Measurements from ENCODE around the gene MACO1. TPM values are rescaled to one million over a fixed set of nuclear protein-coding genes. Genes with fewer than 3 reads are reported as not detected.
"Not testable (repeated sequence)": the region's sequence is repeated elsewhere in the genome, so short reads cannot be mapped to it uniquely, and the experiment has no call there.

MACO1 gene
- total RNA-seq, 8 experiments from 2014 or later: 13.2 to 57.1 (median 41.8) TPM

- in situ Hi-C loops (cut with MboI; ENCODE audit: low pct_unique_long_range_greater_than_20kb in 2 of 9, low sequenced_read_pairs in 9 of 9, unreplicated experiment in 9 of 9): loop anchor here in 1 of 9 experiments (10.0 kb wide), 1 partner anchor 125 kb away; no protein-coding TSS in a partner anchor
- not testable (repeated sequence) for H3K27ac ChIP-seq; H3K4me1 ChIP-seq (replicated peaks in 1 of 2); ATAC-seq (replicated peaks in 6 of 8); H3K4me3 ChIP-seq
- WGBS, 10 experiments: 25 to 100% (median 100%) methylated on average over 1 to 4 of the region's 10 CpGs; no CpG with 5 or more reads in 1 of the 10 experiments
Observed at GRCh38 chr1:25409641-25410427, 20.9 kb upstream of the MACO1 start.

- WGBS, 10 experiments: 100% methylated on average over 1 of the region's 14 CpGs; no CpG with 5 or more reads in 9 of the 10 experiments
- ATAC-seq (replicated peaks in 6 of 8); H3K4me1 ChIP-seq (replicated peaks in 1 of 2); H3K27ac ChIP-seq; in situ Hi-C loops (cut with MboI; ENCODE audit: low pct_unique_long_range_greater_than_20kb in 2 of 9, low sequenced_read_pairs in 9 of 9, unreplicated experiment in 9 of 9); H3K4me3 ChIP-seq: not testable (repeated sequence)
Observed at GRCh38 chr1:25412872-25413623, 17.6 kb upstream of the MACO1 start.

- H3K27ac ChIP-seq; ATAC-seq (replicated peaks in 6 of 8); H3K4me3 ChIP-seq; in situ Hi-C loops (cut with MboI; ENCODE audit: low pct_unique_long_range_greater_than_20kb in 2 of 9, low sequenced_read_pairs in 9 of 9, unreplicated experiment in 9 of 9); H3K4me1 ChIP-seq (replicated peaks in 1 of 2): not testable (repeated sequence)
- WGBS, 10 experiments: no CpG with 5 or more reads among the region's 6 CpGs
Observed at GRCh38 chr1:25414157-25414556, 16.5 kb upstream of the MACO1 start.

GRCh38 chr1:25414578-25414977 is 16.1 kb upstream of the MACO1 start:
- H3K4me3 ChIP-seq; H3K4me1 ChIP-seq (replicated peaks in 1 of 2); H3K27ac ChIP-seq; in situ Hi-C loops (cut with MboI; ENCODE audit: low pct_unique_long_range_greater_than_20kb in 2 of 9, low sequenced_read_pairs in 9 of 9, unreplicated experiment in 9 of 9): not testable (repeated sequence)
- WGBS, 10 experiments: no CpG with 5 or more reads among the region's 1 CpG
- ATAC-seq (replicated peaks in 6 of 8): peak in 2 of 8 experiments; percentile 29 to 87

- H3K4me3 ChIP-seq; in situ Hi-C loops (cut with MboI; ENCODE audit: low pct_unique_long_range_greater_than_20kb in 2 of 9, low sequenced_read_pairs in 9 of 9, unreplicated experiment in 9 of 9); ATAC-seq (replicated peaks in 6 of 8); H3K27ac ChIP-seq; H3K4me1 ChIP-seq (replicated peaks in 1 of 2): not testable (repeated sequence)
- 59 to 100% (median 80%) methylated on average over 1 to 2 of the region's 4 CpGs; no CpG with 5 or more reads in 5 of the 10 experiments for WGBS, 10 experiments
Observed at GRCh38 chr1:25417280-25417679, 13.4 kb upstream of the MACO1 start.

- ATAC-seq (replicated peaks in 6 of 8); H3K27ac ChIP-seq; H3K4me3 ChIP-seq; in situ Hi-C loops (cut with MboI; ENCODE audit: low pct_unique_long_range_greater_than_20kb in 2 of 9, low sequenced_read_pairs in 9 of 9, unreplicated experiment in 9 of 9); H3K4me1 ChIP-seq (replicated peaks in 1 of 2): not testable (repeated sequence)
- 100% methylated on average over 1 of the region's 1 CpG; no CpG with 5 or more reads in 9 of the 10 experiments for WGBS, 10 experiments
Observed at GRCh38 chr1:25419339-25419738, 11.4 kb upstream of the MACO1 start.

- in situ Hi-C loops (cut with MboI; ENCODE audit: low pct_unique_long_range_greater_than_20kb in 2 of 9, low sequenced_read_pairs in 9 of 9, unreplicated experiment in 9 of 9); H3K4me3 ChIP-seq; H3K27ac ChIP-seq; ATAC-seq (replicated peaks in 6 of 8); H3K4me1 ChIP-seq (replicated peaks in 1 of 2): not testable (repeated sequence)
- 0 to 78% methylated on average over 1 to 8 of the region's 9 CpGs; no CpG with 5 or more reads in 8 of the 10 experiments for WGBS, 10 experiments
Observed at GRCh38 chr1:25420715-25421114, 10.0 kb upstream of the MACO1 start, which contains the start of gene RHCE. Gene RHCE (minus strand): TSS chr1:25420825. CDS start chr1:25420786, 39 bp downstream.

GRCh38 chr1:25423206-25423605 is 7.5 kb upstream of the MACO1 start:
- H3K27ac ChIP-seq; in situ Hi-C loops (cut with MboI; ENCODE audit: low pct_unique_long_range_greater_than_20kb in 2 of 9, low sequenced_read_pairs in 9 of 9, unreplicated experiment in 9 of 9): not testable (repeated sequence)
- WGBS, 10 experiments: 65 to 100% (median 90%) methylated on average over 1 to 3 of the region's 6 CpGs; no CpG with 5 or more reads in 6 of the 10 experiments

GRCh38 chr1:25425098-25426085 is 5.3 kb upstream of the MACO1 start:
- peaks cover 2 to 6% of the 10 kb centered on the region in 2 donors for H3K4me1 ChIP-seq (replicated peaks in 1 of 2)
- no peak overlapping the region for H3K4me3 ChIP-seq
- ATAC-seq (replicated peaks in 6 of 8): peak in 1 of 8 experiments; percentile 5
- 40 to 88% (median 77%) methylated on average over 3 to 16 of the region's 16 CpGs; no CpG with 5 or more reads in 3 of the 10 experiments for WGBS, 10 experiments
- no peak overlapping the region for H3K27ac ChIP-seq
- in situ Hi-C loops (cut with MboI; ENCODE audit: low pct_unique_long_range_greater_than_20kb in 2 of 9, low sequenced_read_pairs in 9 of 9, unreplicated experiment in 9 of 9): no loop called here

More at GRCh38 chr1:25423206-25423605, 7.5 kb upstream of the MACO1 start:
- H3K4me1 ChIP-seq (replicated peaks in 1 of 2); H3K4me3 ChIP-seq; ATAC-seq (replicated peaks in 6 of 8): not testable (repeated sequence)

- ATAC-seq (replicated peaks in 6 of 8): no peak
- H3K4me3 ChIP-seq: no peak overlapping the region
- H3K27ac ChIP-seq: no peak overlapping the region
- in situ Hi-C loops (cut with MboI; ENCODE audit: low pct_unique_long_range_greater_than_20kb in 2 of 9, low sequenced_read_pairs in 9 of 9, unreplicated experiment in 9 of 9): no loop called here
- WGBS, 10 experiments: 85 to 100% (median 90%) methylated on average over 1 of the region's 1 CpG; no CpG with 5 or more reads in 5 of the 10 experiments
- peaks cover 2 to 14% of the 10 kb centered on the region in 2 donors for H3K4me1 ChIP-seq (replicated peaks in 1 of 2)
Observed at GRCh38 chr1:25427696-25428095, 3.0 kb upstream of the MACO1 start.

GRCh38 chr1:25428475-25429166 is 2.1 kb upstream of the MACO1 start:
- no peak for ATAC-seq (replicated peaks in 6 of 8)
- Histone ChIP-seq H3K4me3 (peak overlapping the region in 1 of 5 donors; percentile 65), H3K27ac (no peak overlapping the region), H3K4me1 (replicated peaks in 1 of 2) (peaks cover 7 to 24% of the 10 kb centered on the region in 2 donors)
- 86 to 100% (median 93%) methylated on average over 1 to 7 of the region's 7 CpGs for WGBS, 10 experiments
- in situ Hi-C loops (cut with MboI; ENCODE audit: low pct_unique_long_range_greater_than_20kb in 2 of 9, low sequenced_read_pairs in 9 of 9, unreplicated experiment in 9 of 9): no loop called here
